CD4-positive, alpha-beta T cell treated with Interleukin-17A for 1 hour (primary cell): Measurements from ENCODE around the gene POU2F3.

Experiments used
- DNase-seq: peaks from one replicate; pipeline ENCODE4 v3.0.0-alpha.2; 2020

POU2F3 gene

DNA sequence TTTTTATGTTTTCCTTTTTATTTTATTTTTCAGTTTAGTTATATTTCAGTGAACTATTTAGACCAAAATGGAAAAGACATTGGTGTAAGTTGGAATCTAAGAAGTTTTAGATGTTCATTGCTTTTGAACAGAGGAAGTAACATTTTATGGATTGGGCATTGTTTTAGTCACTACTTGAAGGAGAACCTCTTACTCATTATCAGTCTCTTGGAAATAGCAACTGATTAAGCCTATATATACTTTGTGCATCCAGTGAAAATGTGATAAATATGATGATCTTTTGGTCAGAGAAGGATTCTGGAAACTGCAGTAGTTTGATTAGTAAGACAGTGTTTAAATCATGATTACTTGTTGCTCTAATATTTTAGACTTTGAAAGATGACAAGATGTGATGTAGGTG is 110.7 kb downstream of the POU2F3 start:
- no peak for DNase-seq

- no peak for DNase-seq
These were observed 112.5 kb downstream of the POU2F3 start for GRCh38 chr11:120352405-120352804.

- DNase-seq: no peak
These were observed 114.1 kb downstream of the POU2F3 start for GRCh38 chr11:120354068-120354467.

DNA sequence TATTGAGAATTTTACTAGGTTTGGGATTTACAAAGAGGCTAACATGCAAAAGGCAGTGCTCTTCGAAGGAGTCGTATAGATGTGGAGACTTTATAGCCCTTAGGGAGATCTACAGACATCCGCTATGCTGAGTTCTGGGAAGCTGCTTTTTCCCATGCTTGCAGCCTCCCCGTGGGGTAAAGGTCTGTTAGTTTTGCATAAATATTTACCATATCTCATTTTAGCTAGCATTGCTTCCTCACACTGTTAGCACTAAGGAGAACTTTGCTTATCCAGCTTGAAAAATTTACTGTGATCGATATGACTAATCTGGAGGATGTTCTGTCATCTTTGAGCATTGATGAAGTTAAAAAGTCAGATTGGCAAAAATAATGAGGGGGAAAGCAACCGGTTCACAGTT is 114.8 kb downstream of the POU2F3 start:
- DNase-seq: no peak

DNA sequence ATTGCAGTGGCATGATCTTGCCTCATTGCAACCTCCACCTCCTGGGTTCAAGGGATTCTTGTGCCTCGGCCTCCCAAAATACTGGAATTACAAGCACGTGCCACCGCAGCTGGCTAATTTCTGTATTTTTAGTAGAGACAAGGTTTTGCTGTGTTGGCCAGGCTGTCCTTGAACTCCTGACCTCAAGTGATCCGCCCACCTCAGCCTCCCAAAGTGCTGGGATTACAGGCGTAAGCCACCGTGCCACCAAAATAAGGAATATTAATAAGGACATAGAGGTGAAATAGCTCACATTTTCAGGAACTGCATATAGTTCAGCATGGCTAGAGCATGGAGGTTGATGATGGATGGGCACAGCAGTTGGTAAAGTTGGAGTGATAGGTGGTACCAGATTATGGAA is 117.7 kb downstream of the POU2F3 start:
- no peak for DNase-seq

- no peak for DNase-seq
These were observed 118.8 kb downstream of the POU2F3 start for GRCh38 chr11:120358729-120359128.

- DNase-seq: no peak
These were observed 123.5 kb downstream of the POU2F3 start for GRCh38 chr11:120363436-120363835.

- DNase-seq: no peak
These were observed 125.6 kb downstream of the POU2F3 start for GRCh38 chr11:120365512-120365911.
